ENCODE data around the gene TP73.

The TP73 gene

GRCh38 chr1:3771108-3772026 lies 119.1 kb downstream of the TP73 start:
- FAIRE-seq: no peak

- FAIRE-seq: no peak
These were observed 119.9 kb downstream of the TP73 start for GRCh38 chr1:3772027-3772714.

GRCh38 chr1:3772715-3773571 lies 120.6 kb downstream of the TP73 start, which contains the start of gene SMIM1:
SMIM1 (plus strand) TSS chr1:3772749; CDS start chr1:3775374, 2,625 bp downstream.
- no peak for FAIRE-seq

- FAIRE-seq: no peak
These were observed 121.4 kb downstream of the TP73 start for GRCh38 chr1:3773572-3774275.

- no peak for FAIRE-seq
These were observed 122.1 kb downstream of the TP73 start for GRCh38 chr1:3774276-3774945.

- no peak for FAIRE-seq
These were observed 122.7 kb downstream of the TP73 start for GRCh38 chr1:3774946-3775489.

- no peak for FAIRE-seq
These were observed 123.3 kb downstream of the TP73 start for GRCh38 chr1:3775490-3776230.

- FAIRE-seq: no peak
These were observed 124.1 kb downstream of the TP73 start for GRCh38 chr1:3776231-3776961.

GRCh38 chr1:3777078-3777547 lies 124.8 kb downstream of the TP73 start:
- no peak for FAIRE-seq

GRCh38 chr1:3777647-3778589 lies 125.6 kb downstream of the TP73 start:
- FAIRE-seq: no peak

- FAIRE-seq: no peak
These were observed 126.4 kb downstream of the TP73 start for GRCh38 chr1:3778590-3779264.

GRCh38 chr1:3779265-3779911 lies 127.1 kb downstream of the TP73 start:
- FAIRE-seq: no peak

- FAIRE-seq: no peak
These were observed 127.6 kb downstream of the TP73 start for GRCh38 chr1:3779912-3780416.

GRCh38 chr1:3780901-3781300 lies 128.6 kb downstream of the TP73 start:
- FAIRE-seq: no peak

- FAIRE-seq: no peak
These were observed 131.5 kb downstream of the TP73 start for GRCh38 chr1:3783651-3784474.

- no peak for FAIRE-seq
These were observed 132.7 kb downstream of the TP73 start for GRCh38 chr1:3785045-3785444.
